Upper lobe of left lung (tissue), 6 donors: ENCODE results near the gene SCRN2. TPM values are rescaled to one million over a fixed set of nuclear protein-coding genes. Genes with fewer than 3 reads are reported as not detected.
A peak's percentile ranks its signal among the peaks of the same experiment; 100 is the strongest.

Experiments used
- ATAC-seq, 2 donors: fragments of 200-7000 bp; cut with Tn5 transposase; one replicate each; pipeline ENCODE4 v1.9.1; 2022; ENCODE audit warnings: mild to moderate bottlenecking in 2 of 2, moderate library complexity in 2 of 2; ENCODE audit not compliant: low FRiP score in 2 of 2
- DNase-seq, 2 donors: peaks; one replicate each; pipeline ENCODE4 v3.0.0-alpha.2; 2019 to 2020
- H3K27ac ChIP-seq, 4 donors: fragments of 200-600 bp; sonication (generic); one replicate each; pipeline ENCODE4 v1.5.1; 2016 to 2019
- H3K27me3 ChIP-seq, 4 donors: fragments of 200-600 bp; sonication (generic); one replicate each; pipeline ENCODE4 v1.5.1; 2017 to 2019
- H3K36me3 ChIP-seq, 4 donors: fragments of 200-600 bp; sonication (generic); one replicate each; pipeline ENCODE4 v1.5.1; 2016 to 2019
- H3K4me1 ChIP-seq, 4 donors: fragments of 200-600 bp; sonication (generic); one replicate each; pipeline ENCODE4 v1.5.1; 2018 to 2019
- H3K4me3 ChIP-seq, 4 donors: fragments of 200-600 bp; sonication (generic); one replicate each; pipeline ENCODE4 v1.5.1; 2017 to 2019; ENCODE audit warnings: mild to moderate bottlenecking in 2 of 4, moderate library complexity in 1 of 4
- H3K9me3 ChIP-seq, 4 donors: fragments of 200-600 bp; sonication (generic); one replicate each; pipeline ENCODE4 v1.5.1; 2018 to 2019
- CTCF ChIP-seq, 6 experiments: fragments of 450-650 bp in 4 of 6; fragments of 200-600 bp in 2 of 6; sonication (generic) in 2 of 6; IDR thresholded peaks; one replicate each; pipeline ENCODE4 v1.5.1; 2016 to 2019; ENCODE audit warnings: antibody characterized with exemption in 6 of 6
- EP300 ChIP-seq, 4 donors: sonication (generic); formaldehyde crosslinking; IDR thresholded peaks; one replicate each; pipeline ENCODE4 v1.5.1; 2017; ENCODE audit warnings: antibody characterized with exemption in 4 of 4, control low read depth in 2 of 4
- POLR2A ChIP-seq, 4 donors: fragments of 450-650 bp; IDR thresholded peaks; one replicate each; pipeline ENCODE4 v1.5.1; 2016 to 2017; ENCODE audit warnings: antibody characterized with exemption in 4 of 4, mild to moderate bottlenecking in 2 of 4
- POLR2AphosphoS5 ChIP-seq, 2 donors: sonication (generic); formaldehyde crosslinking; IDR thresholded peaks; one replicate each; pipeline ENCODE4 v1.5.1; 2017; ENCODE audit warnings: antibody characterized with exemption in 2 of 2
- WGBS, 2 donors: methylation state at CpG; one replicate each; pipeline ENCODE4 v1.1.5; 2017 to 2018; 5-methylcytosine and 5-hydroxymethylcytosine counted together
- total RNA-seq, 6 donors: library from RNA; depleted of rRNA in 4 of 6; stranded (reverse); fragments of >200 nt in 4 of 6; gene quantifications; one replicate each; pipeline versions ENCODE4 v1.1.0 to v1.2.1, GENCODE V29; 2016 to 2021
- donor health status: DM: no; HTN: no; CAD: no; lungs with moderate emphysema.
- donor health status: DM: no; HTN: yes; CAD: no; lungs with severe emphysema.

The SCRN2 gene
- total RNA-seq, 6 donors from 2014 or later = 24.4 to 73.3 (median 34.8) TPM

- Histone ChIP-seq H3K4me1 (peaks cover 23 to 38% (median 26%) of the 10 kb centered on the region in 4 donors), H3K9me3 (no peaks in the 10 kb centered on the region), H3K4me3 (no peak overlapping the region), H3K27ac (peak overlapping the region in 3 of 4 donors; percentile 21 to 68 (median 61)), H3K27me3 (no peaks in the 10 kb centered on the region), H3K36me3 (peaks cover 6 to 66% (median 61%) of the 10 kb centered on the region in 4 donors)
- WGBS, 2 donors = 67 to 74% methylated on average over 8 to 10 of the region's 10 CpGs
- ATAC-seq = no peak
- DNase-seq = no peak
- TF ChIP-seq POLR2AphosphoS5 (IDR thresholded peaks at IDR 0.05) = no peak
- TF ChIP-seq POLR2A (IDR thresholded peaks at IDR 0.05) = no peak
- no peak for TF ChIP-seq EP300 (IDR thresholded peaks at IDR 0.05)
- no peak for TF ChIP-seq CTCF (IDR thresholded peaks at IDR 0.05)
Measured at GRCh38 chr17:47819475-47819874, 21.6 kb downstream of the SCRN2 start.

GRCh38 chr17:47818002-47818695 is 22.9 kb downstream of the SCRN2 start:
- Histone ChIP-seq H3K9me3 (no peaks in the 10 kb centered on the region), H3K4me3 (no peak overlapping the region), H3K27ac (no peak overlapping the region), H3K4me1 (peaks cover 23 to 38% (median 26%) of the 10 kb centered on the region in 4 donors), H3K36me3 (peaks cover 6 to 66% (median 57%) of the 10 kb centered on the region in 4 donors), H3K27me3 (no peaks in the 10 kb centered on the region)
- TF ChIP-seq CTCF (IDR thresholded peaks at IDR 0.05) (no peak), POLR2A (IDR thresholded peaks at IDR 0.05) (no peak), EP300 (IDR thresholded peaks at IDR 0.05) (no peak), POLR2AphosphoS5 (IDR thresholded peaks at IDR 0.05) (no peak)
- ATAC-seq (no peak), DNase-seq (no peak)
- 79 to 96% methylated on average over 3 to 11 of the region's 11 CpGs for WGBS, 2 donors

GRCh38 chr17:47816947-47817346 is 24.1 kb downstream of the SCRN2 start:
- Histone ChIP-seq H3K27ac (no peak overlapping the region), H3K27me3 (no peaks in the 10 kb centered on the region), H3K4me1 (peaks cover 18 to 30% (median 22%) of the 10 kb centered on the region in 4 donors), H3K9me3 (no peaks in the 10 kb centered on the region), H3K36me3 (peaks cover 9 to 77% (median 63%) of the 10 kb centered on the region in 4 donors), H3K4me3 (no peak overlapping the region)
- DNase-seq = no peak
- no peak for TF ChIP-seq POLR2AphosphoS5 (IDR thresholded peaks at IDR 0.05)
- no peak for TF ChIP-seq EP300 (IDR thresholded peaks at IDR 0.05)
- no peak for TF ChIP-seq CTCF (IDR thresholded peaks at IDR 0.05)
- TF ChIP-seq POLR2A (IDR thresholded peaks at IDR 0.05) = no peak
- WGBS, 2 donors = 95 to 96% methylated on average over 4 to 10 of the region's 10 CpGs
- no peak for ATAC-seq

GRCh38 chr17:47816111-47816735 is 24.9 kb downstream of the SCRN2 start:
- Histone ChIP-seq H3K4me3 (no peak overlapping the region), H3K4me1 (peaks cover 15 to 23% (median 17%) of the 10 kb centered on the region in 4 donors), H3K27ac (no peak overlapping the region), H3K36me3 (peaks cover 9 to 84% (median 66%) of the 10 kb centered on the region in 4 donors), H3K27me3 (no peaks in the 10 kb centered on the region), H3K9me3 (no peaks in the 10 kb centered on the region)
- TF ChIP-seq CTCF (IDR thresholded peaks at IDR 0.05) (no peak), POLR2AphosphoS5 (IDR thresholded peaks at IDR 0.05) (no peak), EP300 (IDR thresholded peaks at IDR 0.05) (no peak), POLR2A (IDR thresholded peaks at IDR 0.05) (no peak)
- 93 to 97% methylated on average over 10 to 18 of the region's 21 CpGs for WGBS, 2 donors
- ATAC-seq (no peak), DNase-seq (no peak)
